HG02610 (cell line): ENCODE results near the gene ADCY5.

Experiments
- ATAC-seq: cut with Tn5 transposase; IDR thresholded peaks from one replicate; pipeline ENCODE4 v1.9.1; 2021; ENCODE audit warnings: mild to moderate bottlenecking, moderate library complexity; ENCODE audit not compliant: unreplicated experiment

ADCY5 gene

GRCh38 chr3:123431007-123431657 is 17.8 kb downstream of the ADCY5 start:
- no peak for ATAC-seq

GRCh38 chr3:123430266-123430665 is 18.6 kb downstream of the ADCY5 start:
- ATAC-seq = no peak

- ATAC-seq = no peak
Observed at GRCh38 chr3:123429362-123430125, 19.3 kb downstream of the ADCY5 start.

- no peak for ATAC-seq
Observed at GRCh38 chr3:123424999-123425712, 23.7 kb downstream of the ADCY5 start.

- ATAC-seq = no peak
Observed at GRCh38 chr3:123424321-123424998, 24.4 kb downstream of the ADCY5 start.

GRCh38 chr3:123423806-123424205 is 25.1 kb downstream of the ADCY5 start:
- no peak for ATAC-seq

- ATAC-seq = no peak
Observed at GRCh38 chr3:123423031-123423430, 25.9 kb downstream of the ADCY5 start.

- ATAC-seq = no peak
Observed at GRCh38 chr3:123422457-123422856, 26.4 kb downstream of the ADCY5 start.

GRCh38 chr3:123421353-123422174 is 27.3 kb downstream of the ADCY5 start:
- ATAC-seq = no peak

GRCh38 chr3:123420416-123420968 is 28.4 kb downstream of the ADCY5 start:
- ATAC-seq = no peak

GRCh38 chr3:123419850-123420297 is 29.0 kb downstream of the ADCY5 start:
- no peak for ATAC-seq

- ATAC-seq = no peak
Observed at GRCh38 chr3:123419181-123419849, 29.6 kb downstream of the ADCY5 start.

GRCh38 chr3:123416647-123417046 is 32.2 kb downstream of the ADCY5 start:
- no peak for ATAC-seq

GRCh38 chr3:123416173-123416572 is 32.7 kb downstream of the ADCY5 start:
- no peak for ATAC-seq

GRCh38 chr3:123414973-123415775 is 33.7 kb downstream of the ADCY5 start:
- no peak for ATAC-seq

- no peak for ATAC-seq
Observed at GRCh38 chr3:123412811-123413604, 35.9 kb downstream of the ADCY5 start.

GRCh38 chr3:123412076-123412475 is 36.8 kb downstream of the ADCY5 start:
- no peak for ATAC-seq
